A673 (cell line): Measurements from ENCODE around the gene AMOT.

Experiments
- CTCF ChIP-seq: fragments of 300-800, 200-600 bp; sonication (generic); conservative IDR thresholded peaks from 2 replicates; pipeline ENCODE4 v1.5.1; 2017; ENCODE audit warnings: low read depth, mild to moderate bottlenecking, antibody characterized with exemption, low read length, moderate library complexity, mixed read lengths
- EZH2 ChIP-seq: fragments of 200-600 bp; sonication (generic); IDR thresholded peaks from 2 replicates; pipeline ENCODE4 v1.6.1; 2017; ENCODE audit warnings: borderline replicate concordance, low read depth, mild to moderate bottlenecking, mixed read lengths, antibody characterized with exemption, low read length; ENCODE audit not compliant: poor library complexity, severe bottlenecking

DNA sequence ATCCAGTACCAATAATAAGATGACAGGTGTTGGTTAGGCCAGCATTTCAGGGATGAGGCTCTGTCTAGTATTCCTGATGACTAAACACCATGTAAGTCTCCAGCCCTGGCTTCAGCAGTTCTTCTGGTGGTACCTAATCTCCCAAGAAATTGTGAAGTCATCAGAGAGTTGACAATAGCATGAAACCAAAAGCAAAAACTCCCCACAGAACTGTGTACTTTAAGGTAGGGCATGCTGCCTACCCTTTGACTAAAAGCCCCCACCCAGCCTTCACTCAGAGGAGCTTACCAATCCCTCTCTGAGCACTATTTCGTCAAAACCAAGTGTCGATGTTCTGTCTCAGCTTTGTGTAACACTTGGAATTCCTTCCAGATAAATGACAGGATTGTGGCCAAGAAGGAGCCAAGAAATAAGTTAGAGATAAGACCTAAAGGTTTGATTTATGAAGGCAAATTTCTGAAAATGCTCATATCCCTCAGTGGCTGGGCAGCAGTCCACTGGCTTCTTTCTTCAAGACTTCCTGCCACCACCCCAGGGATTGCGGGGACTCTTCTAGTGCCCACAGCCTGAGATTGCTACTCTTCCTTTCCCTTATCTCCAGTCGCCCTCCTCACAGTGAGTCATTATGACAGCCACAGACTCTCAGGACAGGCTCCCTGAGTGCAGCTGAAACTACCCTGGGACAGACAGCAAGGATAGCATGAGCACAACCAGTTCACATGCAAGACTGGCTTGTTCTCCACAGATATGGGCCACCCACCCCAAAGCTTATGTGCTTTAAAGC is 93.6 kb downstream of the AMOT start:
- TF ChIP-seq CTCF (no peak), EZH2 (no peak)
